ENCODE measurements around the gene ALOX5.
"Not testable (repeated sequence)": the region's sequence is repeated elsewhere in the genome, so short reads cannot be mapped to it uniquely, and the experiment has no call there.

The ALOX5 gene

DNA sequence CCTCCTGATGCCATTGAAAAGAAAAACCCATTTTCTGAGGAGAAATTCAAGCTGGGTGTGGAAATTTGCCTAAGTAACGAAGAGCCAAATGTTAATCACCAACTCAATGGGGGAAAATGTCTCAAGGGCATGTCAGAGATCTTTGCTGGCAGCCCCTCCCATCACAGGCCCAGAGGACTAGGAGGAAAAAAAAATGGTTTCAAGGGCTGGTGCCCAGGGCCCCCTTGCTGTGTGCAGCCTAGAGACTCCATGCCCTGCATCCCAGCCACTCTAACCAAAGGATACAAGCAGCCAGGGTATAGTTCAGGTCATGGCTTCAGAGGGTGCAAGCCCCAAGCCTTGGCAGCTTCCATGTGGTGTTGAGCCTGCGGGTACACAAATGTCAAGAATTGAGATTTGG is 106.3 kb downstream of the ALOX5 start:
- TF ChIP-seq, protein P1, sequence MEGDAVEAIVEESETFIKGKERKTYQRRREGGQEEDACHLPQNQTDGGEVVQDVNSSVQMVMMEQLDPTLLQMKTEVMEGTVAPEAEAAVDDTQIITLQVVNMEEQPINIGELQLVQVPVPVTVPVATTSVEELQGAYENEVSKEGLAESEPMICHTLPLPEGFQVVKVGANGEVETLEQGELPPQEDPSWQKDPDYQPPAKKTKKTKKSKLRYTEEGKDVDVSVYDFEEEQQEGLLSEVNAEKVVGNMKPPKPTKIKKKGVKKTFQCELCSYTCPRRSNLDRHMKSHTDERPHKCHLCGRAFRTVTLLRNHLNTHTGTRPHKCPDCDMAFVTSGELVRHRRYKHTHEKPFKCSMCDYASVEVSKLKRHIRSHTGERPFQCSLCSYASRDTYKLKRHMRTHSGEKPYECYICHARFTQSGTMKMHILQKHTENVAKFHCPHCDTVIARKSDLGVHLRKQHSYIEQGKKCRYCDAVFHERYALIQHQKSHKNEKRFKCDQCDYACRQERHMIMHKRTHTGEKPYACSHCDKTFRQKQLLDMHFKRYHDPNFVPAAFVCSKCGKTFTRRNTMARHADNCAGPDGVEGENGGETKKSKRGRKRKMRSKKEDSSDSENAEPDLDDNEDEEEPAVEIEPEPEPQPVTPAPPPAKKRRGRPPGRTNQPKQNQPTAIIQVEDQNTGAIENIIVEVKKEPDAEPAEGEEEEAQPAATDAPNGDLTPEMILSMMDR (IDR thresholded peaks at IDR 0.05; ENCODE audit: unreplicated experiment in 3 of 3) = no peak
- Mint-ChIP-seq H3K4me1 (no peaks in the 10 kb centered on the region), H3K9me3 (peaks cover 51% of the 10 kb centered on the region), H3K4me3 (no peak overlapping the region), H3K27ac (no peak overlapping the region), H3K27me3 (ENCODE audit: low read depth) (no peaks in the 10 kb centered on the region), H3K36me3 (ENCODE audit: low read depth) (peaks cover 67% of the 10 kb centered on the region)

DNA sequence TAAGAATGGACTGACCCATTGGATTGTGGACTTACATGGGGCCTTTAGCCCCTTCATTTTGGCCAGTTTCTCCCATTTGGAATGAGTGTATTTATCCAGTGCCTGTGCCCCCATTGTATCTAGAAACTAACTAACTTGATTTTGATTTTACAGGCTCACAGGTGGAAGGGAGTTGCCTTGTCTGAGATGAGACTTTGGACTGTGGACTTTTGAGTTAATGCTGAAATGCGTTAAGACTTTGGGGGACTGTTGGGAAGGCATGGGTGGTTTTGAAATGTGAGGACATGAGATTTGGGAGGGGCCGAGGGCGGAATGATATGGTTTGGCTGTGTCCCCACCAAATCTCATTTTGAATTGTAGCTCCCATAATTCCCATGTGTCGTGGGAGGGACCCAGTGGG is 107.1 kb downstream of the ALOX5 start:
- not testable (repeated sequence) for H3K4me3 Mint-ChIP-seq; H3K4me1 Mint-ChIP-seq; H3K27me3 Mint-ChIP-seq (ENCODE audit: low read depth); H3K27ac Mint-ChIP-seq
- Mint-ChIP-seq H3K36me3 (ENCODE audit: low read depth) (peaks cover 63% of the 10 kb centered on the region), H3K9me3 (peaks cover 47% of the 10 kb centered on the region)

DNA sequence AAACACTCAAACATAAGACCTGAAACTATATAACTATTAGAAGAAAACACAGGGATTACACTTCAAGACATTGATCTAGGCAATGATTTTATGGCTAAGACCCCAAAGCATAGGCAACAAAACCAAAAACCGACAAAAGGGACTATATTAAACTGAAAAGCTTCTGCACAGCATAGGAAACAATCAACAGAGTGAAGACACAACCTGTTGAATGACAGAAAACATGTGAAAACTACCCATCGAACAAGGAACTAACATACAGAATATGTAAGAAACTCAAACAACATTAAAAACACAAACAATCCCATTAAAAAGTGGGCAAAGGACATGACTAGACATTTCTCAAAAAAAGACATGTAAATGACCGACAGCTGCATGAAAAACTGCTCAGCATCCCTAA is 109.0 kb downstream of the ALOX5 start:
- H3K36me3 Mint-ChIP-seq (ENCODE audit: low read depth) = peaks cover 51% of the 10 kb centered on the region
- peaks cover 33% of the 10 kb centered on the region for H3K9me3 Mint-ChIP-seq
- no peak overlapping the region for H3K27ac Mint-ChIP-seq
- H3K4me1 Mint-ChIP-seq = no peaks in the 10 kb centered on the region
- no peak overlapping the region for H3K4me3 Mint-ChIP-seq
- H3K27me3 Mint-ChIP-seq (ENCODE audit: low read depth) = no peaks in the 10 kb centered on the region
- TF ChIP-seq, protein P1 (IDR thresholded peaks at IDR 0.05; ENCODE audit: unreplicated experiment in 3 of 3) = no peak

DNA sequence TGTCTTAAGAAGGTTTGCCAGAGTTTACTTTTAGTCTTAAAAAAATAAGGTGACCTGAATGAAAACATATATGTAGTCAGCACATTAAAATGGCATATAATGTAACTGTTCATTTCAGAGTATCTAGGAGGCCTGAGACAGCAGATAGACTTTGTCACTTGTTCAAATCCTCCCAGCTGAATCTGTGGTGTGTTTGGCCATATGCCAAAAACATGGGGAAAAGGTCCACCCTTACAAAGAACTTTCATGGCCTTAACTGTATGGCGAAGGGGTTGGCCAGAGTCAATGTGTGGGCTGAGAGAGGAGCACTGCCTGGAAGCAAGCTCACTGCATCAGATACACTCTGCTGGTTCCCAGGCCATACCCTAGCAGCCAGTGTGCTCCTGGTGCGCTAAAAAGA is 113.7 kb downstream of the ALOX5 start:
- Mint-ChIP-seq H3K9me3 (peaks cover 5% of the 10 kb centered on the region), H3K4me1 (no peaks in the 10 kb centered on the region), H3K27ac (no peak overlapping the region), H3K36me3 (ENCODE audit: low read depth) (peaks cover 42% of the 10 kb centered on the region), H3K27me3 (ENCODE audit: low read depth) (peaks cover 3% of the 10 kb centered on the region), H3K4me3 (no peak overlapping the region)
- TF ChIP-seq, protein P1 (IDR thresholded peaks at IDR 0.05; ENCODE audit: unreplicated experiment in 3 of 3) = no peak

DNA sequence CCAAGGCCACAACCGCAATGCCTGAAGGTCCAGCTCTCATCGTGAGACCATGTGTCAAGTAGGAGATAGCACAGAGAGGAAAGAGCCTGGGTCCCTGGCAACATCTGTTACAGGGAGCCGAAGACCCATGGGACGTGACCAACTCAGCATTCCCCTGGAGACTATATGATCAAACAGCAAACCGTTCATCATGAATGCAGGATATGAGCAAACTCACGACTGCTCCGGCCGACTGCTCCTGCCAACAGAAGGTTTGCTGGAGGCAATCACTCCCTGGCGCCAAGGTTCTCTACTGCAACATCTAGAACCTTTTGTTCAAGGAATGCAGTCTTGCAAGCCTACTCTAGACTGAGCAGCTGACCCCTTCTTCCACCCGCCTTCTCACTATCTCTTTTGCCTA is 114.3 kb downstream of the ALOX5 start:
- no peak overlapping the region for H3K4me3 Mint-ChIP-seq
- peaks cover 41% of the 10 kb centered on the region for H3K36me3 Mint-ChIP-seq (ENCODE audit: low read depth)

DNA sequence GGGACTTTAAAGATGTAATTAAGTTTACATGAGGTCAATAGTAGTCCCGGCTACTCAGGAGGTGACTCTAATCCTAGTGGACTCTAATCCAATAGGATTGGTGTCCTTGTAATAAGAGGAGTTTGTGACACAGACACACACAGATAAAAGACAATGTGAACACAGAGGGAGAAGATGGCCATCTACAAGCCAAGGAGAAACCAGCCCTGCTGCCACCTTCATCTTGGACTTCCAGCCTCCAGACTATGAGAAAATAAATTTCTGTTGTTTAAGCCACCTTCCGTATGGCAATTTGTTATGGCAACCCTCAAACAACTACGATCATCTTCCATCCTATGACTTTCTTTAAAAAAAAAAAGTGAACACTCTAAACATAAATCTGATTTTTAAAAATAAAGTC is 116.3 kb downstream of the ALOX5 start:
- peaks cover 32% of the 10 kb centered on the region for H3K36me3 Mint-ChIP-seq (ENCODE audit: low read depth)
- no peak overlapping the region for H3K27ac Mint-ChIP-seq
- H3K4me3 Mint-ChIP-seq = no peak overlapping the region
- no peaks in the 10 kb centered on the region for H3K4me1 Mint-ChIP-seq
- TF ChIP-seq, protein P1 (IDR thresholded peaks at IDR 0.05; ENCODE audit: unreplicated experiment in 3 of 3) = no peak
- peaks cover 3% of the 10 kb centered on the region for H3K27me3 Mint-ChIP-seq (ENCODE audit: low read depth)
- H3K9me3 Mint-ChIP-seq = peaks cover 6% of the 10 kb centered on the region

More for the DNA sequence above, 114.3 kb downstream of the ALOX5 start:
- Mint-ChIP-seq H3K27ac (no peak overlapping the region), H3K27me3 (ENCODE audit: low read depth) (peaks cover 3% of the 10 kb centered on the region), H3K4me1 (no peaks in the 10 kb centered on the region), H3K9me3 (peaks cover 5% of the 10 kb centered on the region)
- TF ChIP-seq, protein P1 (IDR thresholded peaks at IDR 0.05; ENCODE audit: unreplicated experiment in 3 of 3) = no peak

Data from nephron (organoid).